A172 (cell line): ENCODE measurements around the gene DSC3. TPM values are rescaled to one million over a fixed set of nuclear protein-coding genes. Genes with fewer than 3 reads are reported as not detected.
"Not testable (repeated sequence)": the region's sequence is repeated elsewhere in the genome, so short reads cannot be mapped to it uniquely, and the experiment has no call there.

Experiments used
- DNase-seq: peaks from one replicate; pipeline ENCODE4 v3.0.0-alpha.2; 2015; ENCODE audit warnings: low spot score
- total RNA-seq: library from RNA; depleted of rRNA; stranded (reverse); fragments of >200 nt; shearing (Covaris generic); gene quantifications from 2 replicates; pipeline ENCODE4 v1.2.3, GENCODE V29; 2014

The DSC3 gene
- total RNA-seq, 1 experiment from 2014 or later: not detected

GRCh38 chr18:31041271-31042083, 1.1 kb downstream of the DSC3 start:
- DNase-seq: no peak

GRCh38 chr18:31040686-31041270, 1.8 kb downstream of the DSC3 start:
- no peak for DNase-seq

GRCh38 chr18:31039426-31039825, 3.1 kb downstream of the DSC3 start:
- DNase-seq: no peak

DNA sequence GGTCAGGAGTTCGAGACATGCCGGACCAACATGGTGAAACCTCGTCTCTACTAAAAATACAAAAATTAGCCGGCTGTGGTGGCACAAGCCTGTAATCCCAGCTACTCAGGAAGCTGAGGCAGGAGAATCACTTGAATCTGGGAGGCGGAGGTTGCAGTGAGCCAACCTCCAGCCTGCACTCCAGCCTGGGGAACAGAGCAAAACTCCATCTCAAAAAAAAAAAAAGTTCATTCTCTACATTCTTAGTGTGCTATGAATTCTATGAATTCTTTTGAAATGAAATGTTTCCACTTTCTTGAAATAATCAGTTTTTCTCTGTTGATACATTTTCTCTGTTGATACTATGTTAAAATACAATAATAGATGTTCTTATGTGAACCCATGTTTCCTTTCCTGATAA, 4.9 kb downstream of the DSC3 start:
- DNase-seq: not testable (repeated sequence)

DNA sequence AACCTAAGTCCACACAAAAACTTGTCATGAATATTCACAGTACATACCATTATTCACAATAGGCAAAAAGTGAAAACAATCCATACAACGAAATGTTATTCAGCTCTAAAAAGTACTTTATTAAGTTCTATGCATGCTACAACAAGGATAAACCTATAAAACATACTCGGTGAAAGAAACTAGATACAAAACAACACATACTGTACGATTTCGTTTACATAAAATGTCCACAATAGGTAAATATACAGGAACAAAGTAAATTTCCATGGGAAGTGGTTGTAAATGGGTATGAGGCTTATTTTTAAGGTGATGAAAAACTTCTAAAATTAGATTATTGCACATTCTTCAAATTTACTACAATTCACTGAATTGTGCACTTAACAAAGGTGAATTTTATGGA, 8.0 kb downstream of the DSC3 start:
- DNase-seq: no peak

DNA sequence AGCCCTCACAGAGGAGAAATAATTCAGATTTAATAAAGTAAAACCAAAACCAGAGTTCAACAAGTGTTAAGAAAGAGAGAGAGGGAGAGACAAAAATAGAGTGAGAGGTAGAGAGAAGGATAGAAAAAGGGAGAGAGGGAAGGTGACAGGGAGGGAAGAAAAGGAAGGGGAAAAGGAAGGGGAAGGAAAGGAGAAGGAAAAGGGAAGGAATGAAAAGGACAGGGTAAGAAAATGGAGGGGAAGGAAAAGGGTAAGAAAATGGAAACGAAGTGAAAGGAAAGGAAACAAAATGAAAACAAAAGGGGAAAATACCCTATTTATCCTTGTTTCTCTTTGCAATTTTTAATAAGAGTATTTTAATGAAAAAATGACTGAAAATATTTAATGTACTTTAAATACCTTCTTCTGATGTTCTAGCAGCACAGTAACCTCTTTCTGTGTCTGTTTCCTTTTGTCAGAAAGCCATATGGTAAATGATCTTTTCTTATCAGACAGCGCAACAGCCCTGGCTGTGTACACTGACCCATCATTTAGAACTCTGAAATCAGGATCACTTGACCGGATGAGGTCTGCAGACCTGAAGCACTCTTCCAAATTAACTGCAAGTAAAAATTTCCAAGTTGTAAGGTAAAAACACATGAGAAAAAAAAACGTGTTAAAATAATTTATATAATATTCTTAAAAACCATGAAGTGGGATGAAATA, 11.8 kb downstream of the DSC3 start:
- no peak for DNase-seq

GRCh38 chr18:31015715-31016434, 26.7 kb downstream of the DSC3 start:
- DNase-seq: no peak

DNA sequence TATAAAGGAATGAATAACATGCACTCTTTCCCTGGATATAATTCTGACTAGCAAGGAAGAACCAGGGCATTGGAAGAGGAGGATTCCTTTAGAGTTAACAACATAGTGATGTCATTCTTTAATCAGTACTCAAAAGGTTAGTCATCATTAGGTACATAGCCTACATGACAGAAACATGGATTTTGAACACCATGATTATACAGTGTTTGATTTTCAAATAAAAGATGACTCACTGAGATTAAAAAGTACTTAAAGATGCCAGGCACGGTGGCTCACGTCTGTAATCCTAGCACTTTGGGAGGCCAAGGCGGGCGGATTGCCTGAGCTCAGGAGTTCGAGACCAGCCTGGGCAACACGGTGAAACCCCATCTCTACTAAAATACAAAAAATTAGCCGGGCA, 31.1 kb downstream of the DSC3 start:
- DNase-seq: peak; percentile 58

GRCh38 chr18:31010601-31011000, 31.9 kb downstream of the DSC3 start:
- DNase-seq: no peak

DNA sequence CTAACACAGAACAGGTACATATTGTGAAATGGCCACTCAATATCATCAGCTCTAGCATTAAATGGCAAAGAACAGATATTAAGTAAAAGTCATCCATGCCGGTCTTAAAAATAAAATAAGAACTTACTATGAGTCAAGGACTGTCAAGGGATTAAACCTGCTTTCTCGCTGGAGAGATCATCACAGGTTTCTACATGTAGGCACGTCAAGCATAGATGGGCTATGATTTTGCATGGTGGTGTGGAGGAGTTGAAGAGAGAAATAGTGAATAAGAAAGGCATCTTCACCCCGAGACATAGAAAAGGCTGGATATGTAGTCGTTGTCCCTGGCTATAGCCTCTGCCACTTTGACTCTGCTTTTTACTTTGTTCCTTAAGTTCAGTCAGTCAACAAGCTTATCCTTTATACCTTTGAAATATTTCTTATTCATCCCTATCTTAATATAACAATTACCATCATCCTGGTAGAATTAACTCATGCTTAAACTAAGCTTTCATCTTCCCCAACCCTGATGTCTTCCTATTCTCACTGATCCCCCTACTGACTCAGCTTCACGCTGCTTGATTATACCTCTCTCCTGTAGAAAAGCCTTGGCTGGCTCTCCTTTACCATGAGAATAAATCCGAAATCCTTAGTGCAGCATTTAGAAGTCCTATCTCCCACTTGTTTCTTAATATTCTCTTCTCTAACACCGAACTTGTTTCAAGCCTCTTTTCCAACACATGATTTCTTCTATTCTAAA, 42.5 kb downstream of the DSC3 start:
- DNase-seq: no peak

DNA sequence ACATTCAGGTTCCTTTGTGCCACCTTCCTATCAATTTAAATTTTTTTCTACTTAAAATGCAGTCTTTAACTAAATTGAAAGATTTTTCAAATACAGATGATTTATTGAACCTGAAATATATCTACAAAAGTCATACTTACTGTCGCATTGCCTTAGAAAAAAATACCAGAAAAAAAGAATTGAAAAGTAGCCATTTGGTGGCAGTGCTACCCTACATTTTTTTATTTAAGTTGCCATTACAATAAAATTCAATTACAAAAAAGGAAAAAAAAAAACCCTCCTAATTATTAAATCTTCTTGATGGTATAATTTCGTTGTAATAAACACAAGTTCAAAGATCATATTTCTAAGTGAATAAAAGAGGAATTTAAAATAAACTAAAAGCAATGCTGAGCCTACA, 43.4 kb downstream of the DSC3 start:
- no peak for DNase-seq

DNA sequence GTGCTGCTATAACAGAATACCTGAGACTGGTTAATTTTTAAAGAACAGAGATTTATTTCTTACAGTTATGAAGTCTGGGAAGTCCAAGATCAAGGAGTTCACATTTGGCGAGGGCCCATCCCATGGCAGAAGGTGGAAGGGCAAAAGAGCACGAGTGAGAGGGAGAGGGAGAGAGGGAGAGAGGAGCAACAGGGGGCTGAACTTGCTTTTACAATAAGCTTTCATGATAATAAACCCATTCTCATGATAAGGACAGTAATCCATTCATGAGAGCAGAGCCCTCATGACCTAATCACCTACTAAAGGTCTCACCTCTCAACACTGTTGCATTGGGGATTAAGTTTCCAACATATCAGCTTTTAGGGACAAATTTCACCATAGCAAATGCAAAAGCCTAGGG, 45.3 kb downstream of the DSC3 start:
- DNase-seq: no peak

DNA sequence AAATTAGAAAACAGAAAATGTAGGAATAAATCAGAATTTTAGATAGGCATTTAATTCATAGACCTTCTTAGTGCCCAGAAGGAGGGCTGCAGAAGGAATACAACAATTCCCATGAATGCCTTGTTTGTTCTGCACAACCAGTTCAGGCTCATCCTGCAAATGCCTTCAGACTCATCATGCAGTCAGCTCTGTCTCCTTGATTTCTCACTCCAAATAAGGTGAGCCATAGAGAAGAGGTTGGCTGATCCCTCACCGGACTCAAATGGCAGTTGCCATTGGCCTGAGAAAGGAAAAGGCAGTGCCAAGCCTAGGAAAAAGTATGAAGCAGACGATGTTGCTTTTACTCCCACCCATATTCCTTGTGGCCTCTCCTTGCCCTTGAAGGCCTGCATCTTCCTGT, 50.3 kb downstream of the DSC3 start:
- DNase-seq: no peak

GRCh38 chr18:30991397-30991796, 51.1 kb downstream of the DSC3 start:
- no peak for DNase-seq

GRCh38 chr18:30989141-30989540, 53.4 kb downstream of the DSC3 start:
- DNase-seq: no peak

- DNase-seq: no peak
Measured at GRCh38 chr18:30988440-30988839, 54.1 kb downstream of the DSC3 start.

- peak; percentile 10 for DNase-seq
Measured at GRCh38 chr18:30987467-30988241, 54.9 kb downstream of the DSC3 start.

- no peak for DNase-seq
Measured at GRCh38 chr18:30985753-30986152, 56.8 kb downstream of the DSC3 start.

GRCh38 chr18:30982285-30982992, 60.1 kb downstream of the DSC3 start:
- no peak for DNase-seq

- DNase-seq: not testable (repeated sequence)
Measured at GRCh38 chr18:30978091-30978490, 64.5 kb downstream of the DSC3 start.
